ENCODE measurements around the gene SLC9A9.

Gene SLC9A9

DNA sequence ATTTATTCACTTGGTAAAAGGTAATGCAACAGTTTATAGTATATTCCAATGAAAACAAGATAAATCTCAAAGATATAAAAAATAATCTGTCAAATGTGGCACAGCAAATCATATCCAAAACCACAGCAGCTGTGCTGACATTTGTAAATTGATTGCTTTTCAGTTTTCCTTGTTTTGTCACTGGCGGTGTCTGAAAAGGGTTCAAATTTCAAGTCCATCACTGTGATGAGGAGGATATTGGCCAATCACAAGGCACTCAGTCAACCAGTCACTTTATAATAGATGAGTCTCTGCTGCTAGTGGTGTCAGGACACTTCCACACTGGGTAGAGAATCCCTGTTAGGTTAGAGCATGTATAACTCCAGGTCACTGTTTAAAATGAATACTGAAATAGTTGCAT, 154.8 kb downstream of the SLC9A9 start:
- Histone ChIP-seq H3K27ac (ENCODE audit: low read depth, low read length) (no peak overlapping the region), H3K4me1 (ENCODE audit: control insufficient read depth, insufficient read depth, low read length) (no peaks in the 10 kb centered on the region), H3K9ac (ENCODE audit: low read depth, low read length) (no peak overlapping the region), H3K36me3 (ENCODE audit: control insufficient read depth, insufficient read depth, low read length) (no peaks in the 10 kb centered on the region), H3K9me3 (ENCODE audit: control insufficient read depth, insufficient read depth, low read length) (no peaks in the 10 kb centered on the region), H3K4me3 (ENCODE audit: low read depth, low read length) (no peak overlapping the region), H3K27me3 (ENCODE audit: control insufficient read depth, insufficient read depth, low read length) (no peaks in the 10 kb centered on the region)

DNA sequence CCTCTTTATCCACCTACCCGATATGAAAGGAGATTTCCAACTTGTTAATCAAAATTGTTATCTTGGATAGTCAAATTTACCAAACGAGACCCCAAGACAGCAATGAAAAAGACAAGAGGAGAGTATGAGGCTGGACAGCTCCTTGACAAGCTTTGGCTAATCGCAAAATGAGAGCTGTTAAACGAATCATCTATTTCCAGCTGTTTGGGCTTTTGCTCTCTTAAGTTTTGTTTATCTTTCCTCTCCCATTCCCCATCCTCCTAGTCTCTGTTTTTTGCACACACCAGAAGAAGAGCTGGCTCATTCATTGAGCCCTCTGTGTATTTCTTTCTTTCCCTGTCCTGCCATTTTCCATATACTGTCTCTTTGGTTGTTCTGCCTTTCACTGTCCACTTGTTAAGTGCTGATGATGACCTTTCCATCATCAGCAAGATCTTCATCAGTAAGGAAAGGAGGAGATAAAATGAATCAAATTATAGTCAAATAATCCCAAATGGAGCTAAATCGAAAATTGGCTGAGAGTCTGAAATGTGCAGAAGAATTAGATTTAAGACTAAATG, 161.6 kb downstream of the SLC9A9 start:
- H3K9me3 ChIP-seq (ENCODE audit: control insufficient read depth, insufficient read depth, low read length) = no peaks in the 10 kb centered on the region
- no peak overlapping the region for H3K27ac ChIP-seq (ENCODE audit: low read depth, low read length)
- H3K4me1 ChIP-seq (ENCODE audit: control insufficient read depth, insufficient read depth, low read length) = no peaks in the 10 kb centered on the region
- no peak overlapping the region for H3K4me3 ChIP-seq (ENCODE audit: low read depth, low read length)
- H3K9ac ChIP-seq (ENCODE audit: low read depth, low read length) = no peak overlapping the region
- no peaks in the 10 kb centered on the region for H3K27me3 ChIP-seq (ENCODE audit: control insufficient read depth, insufficient read depth, low read length)
- no peaks in the 10 kb centered on the region for H3K36me3 ChIP-seq (ENCODE audit: control insufficient read depth, insufficient read depth, low read length)

DNA sequence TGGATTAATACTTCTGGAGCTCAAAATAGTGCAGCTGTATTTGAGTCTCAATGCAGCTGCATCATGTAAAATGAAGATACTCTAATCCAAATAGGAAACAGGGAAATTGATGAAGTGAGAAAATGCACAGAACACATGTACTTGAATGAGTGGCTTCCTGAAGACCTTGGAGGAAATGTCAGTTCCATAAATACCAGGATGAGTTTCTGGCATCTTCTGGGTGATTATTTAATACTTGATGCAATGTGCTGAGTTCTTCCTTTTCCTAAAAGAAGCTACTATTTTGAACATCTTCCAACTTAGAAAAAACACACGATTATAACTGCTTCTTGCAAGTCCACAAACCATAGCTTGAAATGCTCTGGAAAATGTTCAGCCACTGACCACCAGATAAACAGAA, 162.8 kb downstream of the SLC9A9 start:
- no peak overlapping the region for H3K9ac ChIP-seq (ENCODE audit: low read depth, low read length)
- no peaks in the 10 kb centered on the region for H3K4me1 ChIP-seq (ENCODE audit: control insufficient read depth, insufficient read depth, low read length)
- no peak overlapping the region for H3K4me3 ChIP-seq (ENCODE audit: low read depth, low read length)
- no peaks in the 10 kb centered on the region for H3K36me3 ChIP-seq (ENCODE audit: control insufficient read depth, insufficient read depth, low read length)
- no peaks in the 10 kb centered on the region for H3K27me3 ChIP-seq (ENCODE audit: control insufficient read depth, insufficient read depth, low read length)
- no peak overlapping the region for H3K27ac ChIP-seq (ENCODE audit: low read depth, low read length)
- H3K9me3 ChIP-seq (ENCODE audit: control insufficient read depth, insufficient read depth, low read length) = no peaks in the 10 kb centered on the region

DNA sequence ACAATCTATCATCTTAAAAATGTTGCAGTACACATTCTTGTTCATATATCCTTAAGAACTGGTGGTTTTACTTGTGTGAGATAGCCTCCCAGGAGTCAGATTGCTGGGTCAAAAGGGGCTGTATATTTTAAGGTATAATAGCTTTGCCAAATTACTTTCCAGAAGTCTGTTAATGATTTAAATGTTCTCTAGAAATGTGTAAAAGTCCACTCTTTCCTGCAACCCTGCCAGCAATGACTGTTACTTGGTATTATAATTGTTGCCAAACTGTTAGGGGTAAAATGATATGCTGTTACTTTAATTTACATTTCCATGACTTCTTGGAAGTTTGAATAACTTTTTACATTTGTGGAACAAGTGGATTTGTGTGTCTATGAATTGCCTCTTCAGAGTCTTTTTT, 170.8 kb downstream of the SLC9A9 start:
- Histone ChIP-seq H3K36me3 (ENCODE audit: control insufficient read depth, insufficient read depth, low read length) (no peaks in the 10 kb centered on the region), H3K27ac (ENCODE audit: low read depth, low read length) (no peak overlapping the region), H3K9ac (ENCODE audit: low read depth, low read length) (no peak overlapping the region), H3K27me3 (ENCODE audit: control insufficient read depth, insufficient read depth, low read length) (no peaks in the 10 kb centered on the region), H3K9me3 (ENCODE audit: control insufficient read depth, insufficient read depth, low read length) (no peaks in the 10 kb centered on the region), H3K4me3 (ENCODE audit: low read depth, low read length) (no peak overlapping the region), H3K4me1 (ENCODE audit: control insufficient read depth, insufficient read depth, low read length) (no peaks in the 10 kb centered on the region)

DNA sequence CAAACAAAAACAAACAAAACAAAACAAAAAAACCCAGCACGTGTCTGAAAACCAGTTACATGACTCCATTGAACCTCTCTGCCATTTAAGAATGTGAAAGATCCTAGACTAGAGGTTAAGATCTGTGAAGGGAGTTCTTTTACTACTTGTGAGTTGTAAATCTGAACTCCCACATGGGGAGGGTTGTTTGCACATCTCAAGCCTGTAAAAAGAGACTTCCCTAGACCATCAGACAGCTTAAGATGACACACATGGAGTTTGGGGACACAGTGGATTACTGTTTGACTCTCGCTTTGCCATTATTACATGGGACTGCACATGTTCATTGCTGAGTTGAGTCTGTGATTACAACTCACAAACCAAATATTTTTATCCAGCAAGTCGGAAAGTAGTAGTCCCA, 171.5 kb downstream of the SLC9A9 start:
- Histone ChIP-seq H3K27me3 (ENCODE audit: control insufficient read depth, insufficient read depth, low read length) (no peaks in the 10 kb centered on the region), H3K9ac (ENCODE audit: low read depth, low read length) (no peak overlapping the region), H3K4me1 (ENCODE audit: control insufficient read depth, insufficient read depth, low read length) (no peaks in the 10 kb centered on the region), H3K9me3 (ENCODE audit: control insufficient read depth, insufficient read depth, low read length) (no peaks in the 10 kb centered on the region), H3K27ac (ENCODE audit: low read depth, low read length) (no peak overlapping the region), H3K4me3 (ENCODE audit: low read depth, low read length) (no peak overlapping the region), H3K36me3 (ENCODE audit: control insufficient read depth, insufficient read depth, low read length) (no peaks in the 10 kb centered on the region)

DNA sequence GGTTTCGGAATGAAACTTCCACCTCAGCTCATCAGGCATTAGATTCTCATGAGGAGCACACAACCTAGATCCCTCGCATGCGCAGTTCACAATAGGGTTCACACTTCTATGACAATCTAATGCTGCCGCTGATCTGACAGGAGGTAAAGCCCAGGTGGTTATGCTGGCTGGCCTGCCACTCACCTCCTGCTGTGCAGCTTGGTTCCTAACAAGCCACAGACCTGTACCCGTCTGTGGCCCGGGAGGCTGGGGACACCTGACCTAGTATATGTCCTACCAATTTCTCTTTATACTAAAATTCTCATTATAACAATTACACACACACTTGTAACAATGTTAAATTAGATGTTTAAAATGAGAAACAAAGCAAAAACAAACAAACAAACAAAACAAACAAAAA, 172.2 kb downstream of the SLC9A9 start:
- Histone ChIP-seq H3K9me3 (ENCODE audit: control insufficient read depth, insufficient read depth, low read length) (no peaks in the 10 kb centered on the region), H3K27me3 (ENCODE audit: control insufficient read depth, insufficient read depth, low read length) (no peaks in the 10 kb centered on the region), H3K27ac (ENCODE audit: low read depth, low read length) (no peak overlapping the region), H3K4me3 (ENCODE audit: low read depth, low read length) (no peak overlapping the region), H3K36me3 (ENCODE audit: control insufficient read depth, insufficient read depth, low read length) (no peaks in the 10 kb centered on the region), H3K9ac (ENCODE audit: low read depth, low read length) (no peak overlapping the region), H3K4me1 (ENCODE audit: control insufficient read depth, insufficient read depth, low read length) (no peaks in the 10 kb centered on the region)

DNA sequence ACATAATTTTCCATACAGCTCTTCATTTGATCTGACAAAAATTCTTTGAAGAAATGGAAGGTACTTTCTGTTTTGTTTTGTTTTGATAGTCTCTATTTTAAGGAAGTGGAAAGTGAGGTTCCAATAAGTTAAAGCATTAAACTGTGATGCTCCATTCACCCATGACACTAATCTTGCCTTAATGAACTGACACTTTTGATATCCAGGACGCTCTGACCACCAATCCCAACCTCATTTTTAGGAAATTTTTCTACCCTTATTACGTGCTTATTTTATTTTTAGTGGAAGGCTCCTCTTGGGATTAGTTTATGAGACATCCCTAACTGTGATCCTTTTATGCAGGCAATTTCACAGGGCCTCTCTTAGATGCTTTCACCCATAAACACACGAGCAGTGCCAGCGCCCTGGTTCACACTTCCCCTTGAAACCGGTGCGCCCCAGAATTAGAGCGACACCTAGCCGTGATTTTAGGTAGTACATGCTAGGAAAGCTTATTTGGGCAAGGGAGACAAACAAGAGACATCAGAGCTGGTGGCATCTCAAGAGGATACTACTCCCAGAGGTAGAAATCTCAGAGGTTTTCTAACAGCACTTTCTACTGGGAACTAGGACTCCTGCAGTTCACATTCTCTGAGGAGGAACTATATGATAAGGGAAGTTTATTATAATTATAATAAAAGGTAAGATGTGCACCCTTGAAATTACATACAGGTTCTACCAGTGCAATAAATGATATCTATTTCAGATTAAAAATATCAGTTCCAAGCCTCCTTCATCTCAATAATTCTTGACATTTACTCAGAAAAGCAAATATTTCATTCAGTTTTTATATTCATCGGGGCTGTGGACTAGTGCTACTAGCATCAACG, 173.9 kb downstream of the SLC9A9 start:
- Histone ChIP-seq H3K27me3 (ENCODE audit: control insufficient read depth, insufficient read depth, low read length) (no peaks in the 10 kb centered on the region), H3K27ac (ENCODE audit: low read depth, low read length) (no peak overlapping the region), H3K9me3 (ENCODE audit: control insufficient read depth, insufficient read depth, low read length) (no peaks in the 10 kb centered on the region), H3K4me3 (ENCODE audit: low read depth, low read length) (no peak overlapping the region), H3K36me3 (ENCODE audit: control insufficient read depth, insufficient read depth, low read length) (no peaks in the 10 kb centered on the region), H3K4me1 (ENCODE audit: control insufficient read depth, insufficient read depth, low read length) (no peaks in the 10 kb centered on the region), H3K9ac (ENCODE audit: low read depth, low read length) (no peak overlapping the region)

DNA sequence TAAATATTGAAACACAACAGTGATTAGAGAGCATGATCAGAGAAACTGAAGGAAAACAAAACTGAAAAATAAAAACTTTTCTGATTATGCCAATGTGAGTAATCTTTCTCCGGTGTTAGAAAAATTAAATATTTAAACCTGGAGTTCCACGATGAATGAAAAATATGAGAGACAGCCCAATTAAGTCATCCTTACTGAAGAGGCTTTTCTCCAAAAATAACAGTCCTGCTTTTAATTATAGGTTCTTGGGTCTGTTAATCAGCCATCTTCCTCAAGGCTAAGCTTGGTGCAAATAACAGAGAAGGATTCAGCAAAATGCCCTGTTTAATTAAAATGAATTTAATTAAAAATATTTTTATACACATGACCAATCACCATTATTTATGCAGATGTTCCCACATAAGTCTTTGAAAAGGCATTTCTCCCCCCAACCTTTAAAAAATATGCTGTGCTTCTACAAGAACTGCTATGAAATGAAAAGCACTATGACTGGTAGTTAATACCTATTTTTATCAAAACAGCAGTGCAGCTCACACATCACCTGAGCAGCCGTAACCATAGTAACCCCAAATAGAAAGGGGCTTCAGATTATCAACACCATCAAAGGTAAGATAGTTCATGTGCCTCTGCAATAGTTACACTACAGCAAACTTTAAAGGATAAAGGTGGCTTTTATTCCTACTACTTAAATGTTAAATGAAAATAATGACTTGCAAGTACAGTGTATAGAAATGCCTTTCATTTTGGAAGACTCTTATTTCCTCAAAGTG, 175.7 kb downstream of the SLC9A9 start:
- Histone ChIP-seq H3K27ac (ENCODE audit: low read depth, low read length) (no peak overlapping the region), H3K27me3 (ENCODE audit: control insufficient read depth, insufficient read depth, low read length) (no peaks in the 10 kb centered on the region), H3K9ac (ENCODE audit: low read depth, low read length) (no peak overlapping the region), H3K36me3 (ENCODE audit: control insufficient read depth, insufficient read depth, low read length) (no peaks in the 10 kb centered on the region), H3K9me3 (ENCODE audit: control insufficient read depth, insufficient read depth, low read length) (no peaks in the 10 kb centered on the region), H3K4me3 (ENCODE audit: low read depth, low read length) (no peak overlapping the region), H3K4me1 (ENCODE audit: control insufficient read depth, insufficient read depth, low read length) (no peaks in the 10 kb centered on the region)

DNA sequence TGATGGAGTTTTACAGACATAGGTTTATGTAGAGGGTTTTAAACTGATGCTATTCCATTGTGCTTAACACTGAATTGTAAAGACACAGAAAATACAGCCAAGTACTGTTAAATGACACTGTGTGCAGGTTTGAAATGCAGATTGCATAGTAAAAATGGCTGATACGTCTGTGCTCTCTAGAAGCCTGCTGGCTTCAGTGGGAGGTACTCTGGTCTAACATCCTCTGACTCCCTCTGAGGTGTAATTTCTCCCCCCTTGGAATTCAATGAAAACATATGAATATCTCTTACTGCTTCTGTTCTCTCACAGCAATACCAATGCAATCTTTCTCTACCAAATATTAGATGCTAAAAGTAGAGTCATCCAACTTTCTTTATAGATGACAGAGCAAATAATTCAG, 176.6 kb downstream of the SLC9A9 start:
- no peaks in the 10 kb centered on the region for H3K36me3 ChIP-seq (ENCODE audit: control insufficient read depth, insufficient read depth, low read length)
- no peak overlapping the region for H3K27ac ChIP-seq (ENCODE audit: low read depth, low read length)
- no peak overlapping the region for H3K9ac ChIP-seq (ENCODE audit: low read depth, low read length)
- no peaks in the 10 kb centered on the region for H3K9me3 ChIP-seq (ENCODE audit: control insufficient read depth, insufficient read depth, low read length)
- H3K4me1 ChIP-seq (ENCODE audit: control insufficient read depth, insufficient read depth, low read length) = no peaks in the 10 kb centered on the region
- no peaks in the 10 kb centered on the region for H3K27me3 ChIP-seq (ENCODE audit: control insufficient read depth, insufficient read depth, low read length)
- no peak overlapping the region for H3K4me3 ChIP-seq (ENCODE audit: low read depth, low read length)

DNA sequence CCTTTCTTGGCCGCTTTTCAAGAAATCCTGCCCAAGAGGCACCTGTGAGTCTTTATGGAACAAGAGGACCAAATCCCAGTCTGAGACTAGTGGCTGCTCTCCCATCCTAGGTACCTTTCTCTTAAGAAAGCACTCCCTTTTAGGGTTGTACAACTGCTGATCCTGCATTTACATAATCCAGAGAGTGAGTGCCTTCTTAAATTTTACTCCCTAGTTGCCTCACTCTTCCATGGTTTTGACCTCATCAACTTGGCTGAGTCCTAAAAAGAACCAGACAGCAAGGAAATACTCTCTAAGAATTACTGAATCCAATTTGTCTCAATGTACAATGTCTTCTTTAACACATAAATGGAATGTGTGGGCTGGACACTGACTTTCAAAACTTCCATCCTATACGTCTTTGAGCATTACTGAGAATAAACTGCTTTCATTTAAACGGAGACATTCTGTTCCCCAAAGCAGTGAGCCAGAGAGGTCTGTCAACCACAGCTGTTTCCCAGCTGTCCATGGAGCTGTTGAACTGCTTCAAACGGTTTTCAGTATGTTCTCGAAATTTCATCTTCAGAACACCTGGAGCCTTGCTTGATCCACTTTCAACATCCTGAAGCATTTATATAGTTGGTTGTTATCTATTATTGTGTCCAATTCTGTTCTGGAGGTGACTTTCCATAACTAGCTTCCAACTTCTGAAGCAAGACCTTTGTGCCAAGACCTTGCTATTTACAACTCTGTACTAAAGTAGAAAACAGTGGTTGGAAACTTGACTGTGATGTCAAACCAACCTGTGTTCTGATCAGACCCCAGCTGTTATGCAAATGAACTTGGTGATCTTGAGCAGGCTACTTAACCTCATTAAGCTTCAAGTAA, 179.1 kb downstream of the SLC9A9 start:
- Histone ChIP-seq H3K9ac (ENCODE audit: low read depth, low read length) (no peak overlapping the region), H3K4me1 (ENCODE audit: control insufficient read depth, insufficient read depth, low read length) (no peaks in the 10 kb centered on the region), H3K9me3 (ENCODE audit: control insufficient read depth, insufficient read depth, low read length) (no peaks in the 10 kb centered on the region), H3K4me3 (ENCODE audit: low read depth, low read length) (no peak overlapping the region), H3K27ac (ENCODE audit: low read depth, low read length) (no peak overlapping the region), H3K27me3 (ENCODE audit: control insufficient read depth, insufficient read depth, low read length) (no peaks in the 10 kb centered on the region), H3K36me3 (ENCODE audit: control insufficient read depth, insufficient read depth, low read length) (no peaks in the 10 kb centered on the region)
